SU-DHL-6 (cell line): ENCODE data around the gene NAV2.

Experiments used
- H2AFZ ChIP-seq: fragments of 200-600 bp; sonication (generic); 2 replicates; pipeline ENCODE4 v1.6.1; 2014; ENCODE audit warnings: low read depth, mild to moderate bottlenecking, moderate library complexity, mixed read lengths, antibody characterized with exemption, low read length; ENCODE audit not compliant: severe bottlenecking
- H3F3A ChIP-seq: fragments of 200-600 bp; shearing (Covaris generic); 2 replicates; pipeline ENCODE4 v1.6.0; 2016; ENCODE audit warnings: antibody characterized with exemption, mild to moderate bottlenecking; ENCODE audit not compliant: insufficient read depth
- H3K27ac ChIP-seq: fragments of 200-600 bp; sonication (generic); 2 replicates; pipeline ENCODE4 v1.5.1; 2016; ENCODE audit warnings: low read depth, mild to moderate bottlenecking, low read length, moderate library complexity, mixed read lengths
- H3K27me3 ChIP-seq: fragments of 200-600 bp; sonication (generic), shearing (Covaris generic); 2 replicates; pipeline ENCODE4 v1.6.0; 2014; ENCODE audit warnings: mild to moderate bottlenecking, low read length
- H3K36me3 ChIP-seq: fragments of 200-600 bp; sonication (generic); 2 replicates; pipeline ENCODE4 v1.6.1; 2014; ENCODE audit warnings: mild to moderate bottlenecking, low read length, mixed read lengths
- H3K4me2 ChIP-seq: fragments of 300-600, 200-600 bp; shearing (Covaris generic), sonication (generic); 2 replicates; pipeline ENCODE4 v1.6.0; 2014; ENCODE audit warnings: low read length, low read depth, mild to moderate bottlenecking; ENCODE audit not compliant: poor library complexity, severe bottlenecking
- H3K4me3 ChIP-seq: fragments of 200-600 bp; sonication (generic); 2 replicates; pipeline ENCODE4 v1.5.1; 2014; ENCODE audit warnings: antibody characterized with exemption, low read length, mild to moderate bottlenecking, mixed read lengths; ENCODE audit not compliant: insufficient read depth, poor library complexity, severe bottlenecking
- H3K79me2 ChIP-seq: fragments of 200-600 bp; sonication (generic); 2 replicates; pipeline ENCODE4 v1.6.1; 2014; ENCODE audit warnings: mild to moderate bottlenecking, low read length, moderate library complexity; ENCODE audit not compliant: insufficient read depth
- H3K9ac ChIP-seq: fragments of 200-600 bp; sonication (generic); 2 replicates; pipeline ENCODE4 v1.7.0; 2014; ENCODE audit warnings: mild to moderate bottlenecking, low read length
- H3K9me2 ChIP-seq: fragments of 200-600 bp; sonication (generic); replicated peaks from 2 replicates; pipeline ENCODE4 v1.6.1; 2014; ENCODE audit warnings: low read length; ENCODE audit not compliant: insufficient read depth
- H3K9me3 ChIP-seq: fragments of 200-600 bp; sonication (generic); 2 replicates; pipeline ENCODE4 v1.6.1; 2014; ENCODE audit warnings: low read length, mixed read lengths; ENCODE audit not compliant: insufficient read depth
- H4K20me1 ChIP-seq: fragments of 200-600 bp; sonication (generic); 2 replicates; pipeline ENCODE4 v1.6.1; 2014; ENCODE audit warnings: low read depth, mild to moderate bottlenecking, antibody characterized with exemption, low read length, moderate library complexity, mixed read lengths
- CTCF ChIP-seq: fragments of 200-600 bp; sonication (generic); IDR thresholded peaks from one replicate; pipeline ENCODE4 v1.5.1; 2017; ENCODE audit warnings: antibody characterized with exemption, mild to moderate bottlenecking, low read length, moderate library complexity; ENCODE audit not compliant: insufficient read depth, poor library complexity, severe bottlenecking
- EZH2phosphoT487 ChIP-seq: fragments of 200-600 bp; sonication (generic), shearing (Covaris generic); conservative IDR thresholded peaks from 2 replicates; pipeline ENCODE4 v1.6.1; 2018; ENCODE audit warnings: mild to moderate bottlenecking, antibody characterized with exemption, low read length, moderate library complexity, mixed read lengths

NAV2 gene

GRCh38 chr11:19702620-19703019 lies 10.0 kb upstream of the NAV2 start:
- Histone ChIP-seq H3F3A (no peaks in the 10 kb centered on the region), H3K27me3 (no peaks in the 10 kb centered on the region), H4K20me1 (no peaks in the 10 kb centered on the region), H3K9me2 (no peaks in the 10 kb centered on the region), H3K4me3 (no peak overlapping the region), H3K9ac (no peak overlapping the region), H3K4me2 (no peak overlapping the region), H3K79me2 (no peaks in the 10 kb centered on the region), H3K27ac (no peak overlapping the region), H2AFZ (no peak overlapping the region), H3K36me3 (no peaks in the 10 kb centered on the region), H3K9me3 (no peaks in the 10 kb centered on the region)
- TF ChIP-seq EZH2phosphoT487 (no peak), CTCF (no peak)

GRCh38 chr11:19703211-19703610 lies 9.4 kb upstream of the NAV2 start:
- Histone ChIP-seq H3K79me2 (no peaks in the 10 kb centered on the region), H3K4me2 (no peak overlapping the region), H3F3A (no peaks in the 10 kb centered on the region), H2AFZ (no peak overlapping the region), H3K9ac (no peak overlapping the region), H3K9me3 (no peaks in the 10 kb centered on the region), H3K9me2 (no peaks in the 10 kb centered on the region), H3K36me3 (no peaks in the 10 kb centered on the region), H3K27me3 (no peaks in the 10 kb centered on the region), H4K20me1 (no peaks in the 10 kb centered on the region), H3K27ac (no peak overlapping the region), H3K4me3 (no peak overlapping the region)
- TF ChIP-seq EZH2phosphoT487 (no peak), CTCF (no peak)

- Histone ChIP-seq H3K4me3 (no peak overlapping the region), H3K9ac (no peak overlapping the region), H3K27me3 (no peaks in the 10 kb centered on the region), H3K9me2 (no peaks in the 10 kb centered on the region), H3K79me2 (no peaks in the 10 kb centered on the region), H3K36me3 (no peaks in the 10 kb centered on the region), H3K9me3 (no peaks in the 10 kb centered on the region), H3K27ac (no peak overlapping the region), H3F3A (no peaks in the 10 kb centered on the region), H2AFZ (no peak overlapping the region), H4K20me1 (no peaks in the 10 kb centered on the region), H3K4me2 (no peak overlapping the region)
- TF ChIP-seq EZH2phosphoT487 (no peak), CTCF (no peak)
These were observed 8.4 kb upstream of the NAV2 start for GRCh38 chr11:19704213-19704612.
